Activated CD4-positive, alpha-beta T cell treated with anti-CD3 and anti-CD28 coated beads for 48 hours (primary cell): Measurements from ENCODE around the gene VPS25.
"Not testable (repeated sequence)": the region's sequence is repeated elsewhere in the genome, so short reads cannot be mapped to it uniquely, and the experiment has no call there.

ENCODE experiments used
- DNase-seq: peaks from one replicate; pipeline ENCODE4 v3.0.0-alpha.2; 2020

The VPS25 gene

GRCh38 chr17:42769964-42770363 is 3.3 kb upstream of the VPS25 start:
- DNase-seq: not testable (repeated sequence)

- no peak for DNase-seq
Measured at GRCh38 chr17:42772945-42773289, 332 bp upstream of the VPS25 start.

GRCh38 chr17:42774066-42774745 is 957 bp downstream of the VPS25 start:
- DNase-seq: no peak

GRCh38 chr17:42775534-42776098 is 2.4 kb downstream of the VPS25 start:
- DNase-seq: no peak

- no peak for DNase-seq
Measured at GRCh38 chr17:42778570-42778969, 5.3 kb downstream of the VPS25 start.

GRCh38 chr17:42779304-42779935 is 6.2 kb downstream of the VPS25 start:
- DNase-seq: no peak

GRCh38 chr17:42779936-42780850 is 6.9 kb downstream of the VPS25 start, which contains the start of gene WNK4:
TSS of gene WNK4 (plus strand) at chr17:42780610. CDS start at chr17:42780699, 89 bp downstream.
- DNase-seq: no peak

- DNase-seq: no peak
Measured at GRCh38 chr17:42780851-42781638, 7.8 kb downstream of the VPS25 start.

GRCh38 chr17:42781639-42782165 is 8.5 kb downstream of the VPS25 start:
- no peak for DNase-seq

GRCh38 chr17:42782166-42783061 is 9.2 kb downstream of the VPS25 start:
- no peak for DNase-seq

GRCh38 chr17:42783062-42783790 is 10.0 kb downstream of the VPS25 start:
- DNase-seq: no peak

- DNase-seq: no peak
Measured at GRCh38 chr17:42783791-42784138, 10.5 kb downstream of the VPS25 start.

GRCh38 chr17:42784409-42784808 is 11.2 kb downstream of the VPS25 start:
- DNase-seq: no peak

- DNase-seq: no peak
Measured at GRCh38 chr17:42784811-42785592, 11.8 kb downstream of the VPS25 start.

- no peak for DNase-seq
Measured at GRCh38 chr17:42787266-42787665, 14.0 kb downstream of the VPS25 start.

GRCh38 chr17:42791948-42792347 is 18.7 kb downstream of the VPS25 start:
- no peak for DNase-seq

- DNase-seq: no peak
Measured at GRCh38 chr17:42792545-42792944, 19.3 kb downstream of the VPS25 start.

- no peak for DNase-seq
Measured at GRCh38 chr17:42795061-42795460, 21.8 kb downstream of the VPS25 start.

GRCh38 chr17:42795465-42795864 is 22.2 kb downstream of the VPS25 start:
- no peak for DNase-seq
